ENCODE results near the gene ZNF30.

DNA sequence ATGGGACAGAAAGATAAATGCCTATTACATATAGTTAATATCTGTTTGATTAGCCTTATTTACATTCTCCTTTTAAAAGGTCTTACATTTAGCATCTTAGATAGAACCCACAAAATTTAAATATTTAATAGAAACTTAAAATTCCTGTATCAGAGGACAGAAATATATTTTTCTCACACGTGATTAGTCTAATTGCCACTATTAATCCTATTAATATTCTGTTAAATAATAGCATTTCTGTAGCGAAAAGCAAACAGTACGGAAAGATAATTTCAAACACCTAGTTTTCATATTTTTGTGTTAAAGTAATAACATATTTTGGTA is 380 bp upstream of the ZNF30 start:
- TF ChIP-seq CREB1 (CRISPR knock-in tag; IDR thresholded peaks at IDR 0.05; ENCODE audit: low read depth) (no peak), POLR2AphosphoS5 (IDR thresholded peaks at IDR 0.05; ENCODE audit: low read depth) (no peak), ZNF331 (CRISPR knock-in tag; IDR thresholded peaks at IDR 0.05; ENCODE audit: low read depth) (no peak), STAT1 (IDR thresholded peaks at IDR 0.05; ENCODE audit: unreplicated experiment) (no peak), EZH2 (IDR thresholded peaks at IDR 0.05; ENCODE audit: low read depth, unreplicated experiment) (no peak), ZNF114 (CRISPR knock-in tag; IDR thresholded peaks at IDR 0.05) (no peak), JUNB (IDR thresholded peaks at IDR 0.05; ENCODE audit: unreplicated experiment) (no peak), EZH2phosphoT487 (IDR thresholded peaks at IDR 0.05; ENCODE audit: unreplicated experiment) (no peak)
- TF ChIP-seq, protein P1, sequence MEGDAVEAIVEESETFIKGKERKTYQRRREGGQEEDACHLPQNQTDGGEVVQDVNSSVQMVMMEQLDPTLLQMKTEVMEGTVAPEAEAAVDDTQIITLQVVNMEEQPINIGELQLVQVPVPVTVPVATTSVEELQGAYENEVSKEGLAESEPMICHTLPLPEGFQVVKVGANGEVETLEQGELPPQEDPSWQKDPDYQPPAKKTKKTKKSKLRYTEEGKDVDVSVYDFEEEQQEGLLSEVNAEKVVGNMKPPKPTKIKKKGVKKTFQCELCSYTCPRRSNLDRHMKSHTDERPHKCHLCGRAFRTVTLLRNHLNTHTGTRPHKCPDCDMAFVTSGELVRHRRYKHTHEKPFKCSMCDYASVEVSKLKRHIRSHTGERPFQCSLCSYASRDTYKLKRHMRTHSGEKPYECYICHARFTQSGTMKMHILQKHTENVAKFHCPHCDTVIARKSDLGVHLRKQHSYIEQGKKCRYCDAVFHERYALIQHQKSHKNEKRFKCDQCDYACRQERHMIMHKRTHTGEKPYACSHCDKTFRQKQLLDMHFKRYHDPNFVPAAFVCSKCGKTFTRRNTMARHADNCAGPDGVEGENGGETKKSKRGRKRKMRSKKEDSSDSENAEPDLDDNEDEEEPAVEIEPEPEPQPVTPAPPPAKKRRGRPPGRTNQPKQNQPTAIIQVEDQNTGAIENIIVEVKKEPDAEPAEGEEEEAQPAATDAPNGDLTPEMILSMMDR (conservative IDR thresholded peaks at IDR 0.05; ENCODE audit: low read depth in 2 of 2), result no peak
- TF ChIP-seq, protein P2, sequence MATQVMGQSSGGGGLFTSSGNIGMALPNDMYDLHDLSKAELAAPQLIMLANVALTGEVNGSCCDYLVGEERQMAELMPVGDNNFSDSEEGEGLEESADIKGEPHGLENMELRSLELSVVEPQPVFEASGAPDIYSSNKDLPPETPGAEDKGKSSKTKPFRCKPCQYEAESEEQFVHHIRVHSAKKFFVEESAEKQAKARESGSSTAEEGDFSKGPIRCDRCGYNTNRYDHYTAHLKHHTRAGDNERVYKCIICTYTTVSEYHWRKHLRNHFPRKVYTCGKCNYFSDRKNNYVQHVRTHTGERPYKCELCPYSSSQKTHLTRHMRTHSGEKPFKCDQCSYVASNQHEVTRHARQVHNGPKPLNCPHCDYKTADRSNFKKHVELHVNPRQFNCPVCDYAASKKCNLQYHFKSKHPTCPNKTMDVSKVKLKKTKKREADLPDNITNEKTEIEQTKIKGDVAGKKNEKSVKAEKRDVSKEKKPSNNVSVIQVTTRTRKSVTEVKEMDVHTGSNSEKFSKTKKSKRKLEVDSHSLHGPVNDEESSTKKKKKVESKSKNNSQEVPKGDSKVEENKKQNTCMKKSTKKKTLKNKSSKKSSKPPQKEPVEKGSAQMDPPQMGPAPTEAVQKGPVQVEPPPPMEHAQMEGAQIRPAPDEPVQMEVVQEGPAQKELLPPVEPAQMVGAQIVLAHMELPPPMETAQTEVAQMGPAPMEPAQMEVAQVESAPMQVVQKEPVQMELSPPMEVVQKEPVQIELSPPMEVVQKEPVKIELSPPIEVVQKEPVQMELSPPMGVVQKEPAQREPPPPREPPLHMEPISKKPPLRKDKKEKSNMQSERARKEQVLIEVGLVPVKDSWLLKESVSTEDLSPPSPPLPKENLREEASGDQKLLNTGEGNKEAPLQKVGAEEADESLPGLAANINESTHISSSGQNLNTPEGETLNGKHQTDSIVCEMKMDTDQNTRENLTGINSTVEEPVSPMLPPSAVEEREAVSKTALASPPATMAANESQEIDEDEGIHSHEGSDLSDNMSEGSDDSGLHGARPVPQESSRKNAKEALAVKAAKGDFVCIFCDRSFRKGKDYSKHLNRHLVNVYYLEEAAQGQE (IDR thresholded peaks at IDR 0.05; ENCODE audit: unreplicated experiment), result no peak
- TF ChIP-seq, protein P3, sequence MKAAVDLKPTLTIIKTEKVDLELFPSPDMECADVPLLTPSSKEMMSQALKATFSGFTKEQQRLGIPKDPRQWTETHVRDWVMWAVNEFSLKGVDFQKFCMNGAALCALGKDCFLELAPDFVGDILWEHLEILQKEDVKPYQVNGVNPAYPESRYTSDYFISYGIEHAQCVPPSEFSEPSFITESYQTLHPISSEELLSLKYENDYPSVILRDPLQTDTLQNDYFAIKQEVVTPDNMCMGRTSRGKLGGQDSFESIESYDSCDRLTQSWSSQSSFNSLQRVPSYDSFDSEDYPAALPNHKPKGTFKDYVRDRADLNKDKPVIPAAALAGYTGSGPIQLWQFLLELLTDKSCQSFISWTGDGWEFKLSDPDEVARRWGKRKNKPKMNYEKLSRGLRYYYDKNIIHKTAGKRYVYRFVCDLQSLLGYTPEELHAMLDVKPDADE (IDR thresholded peaks at IDR 0.05), result no peak
